A673 (cell line): Measurements from ENCODE around the gene PSD.

Experiments
- EZH2 ChIP-seq: fragments of 200-600 bp; sonication (generic); IDR thresholded peaks from 2 replicates; pipeline ENCODE4 v1.6.1; 2017; ENCODE audit warnings: borderline replicate concordance, low read depth, mild to moderate bottlenecking, mixed read lengths, antibody characterized with exemption, low read length; ENCODE audit not compliant: poor library complexity, severe bottlenecking
- TF ChIP-seq, protein P1 (sequence below): fragments of 300-800, 200-600 bp; sonication (generic); conservative IDR thresholded peaks from 2 replicates; pipeline ENCODE4 v1.5.1; 2017; ENCODE audit warnings: low read depth, mild to moderate bottlenecking, antibody characterized with exemption, low read length, moderate library complexity, mixed read lengths

- no peak for TF ChIP-seq EZH2
- TF ChIP-seq, protein P1, sequence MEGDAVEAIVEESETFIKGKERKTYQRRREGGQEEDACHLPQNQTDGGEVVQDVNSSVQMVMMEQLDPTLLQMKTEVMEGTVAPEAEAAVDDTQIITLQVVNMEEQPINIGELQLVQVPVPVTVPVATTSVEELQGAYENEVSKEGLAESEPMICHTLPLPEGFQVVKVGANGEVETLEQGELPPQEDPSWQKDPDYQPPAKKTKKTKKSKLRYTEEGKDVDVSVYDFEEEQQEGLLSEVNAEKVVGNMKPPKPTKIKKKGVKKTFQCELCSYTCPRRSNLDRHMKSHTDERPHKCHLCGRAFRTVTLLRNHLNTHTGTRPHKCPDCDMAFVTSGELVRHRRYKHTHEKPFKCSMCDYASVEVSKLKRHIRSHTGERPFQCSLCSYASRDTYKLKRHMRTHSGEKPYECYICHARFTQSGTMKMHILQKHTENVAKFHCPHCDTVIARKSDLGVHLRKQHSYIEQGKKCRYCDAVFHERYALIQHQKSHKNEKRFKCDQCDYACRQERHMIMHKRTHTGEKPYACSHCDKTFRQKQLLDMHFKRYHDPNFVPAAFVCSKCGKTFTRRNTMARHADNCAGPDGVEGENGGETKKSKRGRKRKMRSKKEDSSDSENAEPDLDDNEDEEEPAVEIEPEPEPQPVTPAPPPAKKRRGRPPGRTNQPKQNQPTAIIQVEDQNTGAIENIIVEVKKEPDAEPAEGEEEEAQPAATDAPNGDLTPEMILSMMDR: no peak
Measured at GRCh38 chr10:102416695-102417094, 1.9 kb downstream of the PSD start.
